Dendritic cell treated with granulocyte-macrophage colony-stimulating factor and Interleukin-4, amounts not matched to agents 40 ng/mL and 50 ng/mL, for 4 days (primary cell): Measurements from ENCODE around the gene PHC1.
A peak's percentile ranks its signal among the peaks of the same experiment; 100 is the strongest.
"Not testable (repeated sequence)": the region's sequence is repeated elsewhere in the genome, so short reads cannot be mapped to it uniquely, and the experiment has no call there.

Source experiments
- H3K27ac Mint-ChIP-seq: one replicate; pipeline ENCODE4 v1.8.0; 2022; ENCODE audit warnings: mild to moderate bottlenecking, mixed read lengths
- H3K27me3 Mint-ChIP-seq: one replicate; pipeline ENCODE4 v1.8.0; 2022; ENCODE audit warnings: mild to moderate bottlenecking, mixed read lengths
- H3K36me3 Mint-ChIP-seq: one replicate; pipeline ENCODE4 v1.8.0; 2022; ENCODE audit warnings: low read depth, mixed read lengths
- H3K4me1 Mint-ChIP-seq: one replicate; pipeline ENCODE4 v1.8.0; 2022; ENCODE audit warnings: low read depth, mixed read lengths
- H3K4me3 Mint-ChIP-seq: one replicate; pipeline ENCODE4 v1.8.0; 2022; ENCODE audit warnings: mild to moderate bottlenecking, moderate library complexity, mixed read lengths
- H3K9me3 Mint-ChIP-seq: one replicate; pipeline ENCODE4 v1.8.0; 2022; ENCODE audit warnings: mixed read lengths
- intact Hi-C: fragments of 100-400 bp; cut with micrococcal nuclease; formaldehyde crosslinking; loops from one replicate; pipeline ENCODE4 v1.15.0; 2022

PHC1 gene

GRCh38 chr12:8897081-8897480 lies 17.2 kb upstream of the PHC1 start:
- Mint-ChIP-seq H3K27me3 (peaks cover 2% of the 10 kb centered on the region), H3K9me3 (peaks cover 32% of the 10 kb centered on the region), H3K27ac (peak overlapping the region; percentile 24), H3K4me3 (no peak overlapping the region), H3K36me3 (peaks cover 22% of the 10 kb centered on the region), H3K4me1 (peaks cover 22% of the 10 kb centered on the region)
- intact Hi-C loops: loop anchor here (10.0 kb wide), 1 partner anchor 242 kb away; no protein-coding TSS in a partner anchor

- Mint-ChIP-seq H3K27me3 (no peaks in the 10 kb centered on the region), H3K4me1 (peaks cover 42% of the 10 kb centered on the region), H3K27ac (peak overlapping the region; percentile 68), H3K9me3 (peaks cover 50% of the 10 kb centered on the region), H3K36me3 (peaks cover 37% of the 10 kb centered on the region), H3K4me3 (no peak overlapping the region)
- intact Hi-C loops: loop anchor here (10.0 kb wide), 1 partner anchor 245 kb away; no protein-coding TSS in a partner anchor
Observed at GRCh38 chr12:8899830-8900229, 14.5 kb upstream of the PHC1 start.

GRCh38 chr12:8902703-8903102 lies 11.6 kb upstream of the PHC1 start:
- Mint-ChIP-seq H3K9me3 (peaks cover 50% of the 10 kb centered on the region), H3K4me1 (peaks cover 37% of the 10 kb centered on the region), H3K36me3 (peaks cover 37% of the 10 kb centered on the region), H3K27ac (peak overlapping the region; percentile 23)
- H3K4me3 Mint-ChIP-seq, intact Hi-C loops, H3K27me3 Mint-ChIP-seq: not testable (repeated sequence)

GRCh38 chr12:8903646-8904045 lies 10.7 kb upstream of the PHC1 start:
- peaks cover 48% of the 10 kb centered on the region for H3K9me3 Mint-ChIP-seq
- H3K4me3 Mint-ChIP-seq: no peak overlapping the region
- intact Hi-C loops: no loop called here
- peaks cover 36% of the 10 kb centered on the region for H3K4me1 Mint-ChIP-seq
- H3K27ac Mint-ChIP-seq: peak overlapping the region; percentile 23
- H3K36me3 Mint-ChIP-seq: peaks cover 37% of the 10 kb centered on the region
- peaks cover 3% of the 10 kb centered on the region for H3K27me3 Mint-ChIP-seq

DNA sequence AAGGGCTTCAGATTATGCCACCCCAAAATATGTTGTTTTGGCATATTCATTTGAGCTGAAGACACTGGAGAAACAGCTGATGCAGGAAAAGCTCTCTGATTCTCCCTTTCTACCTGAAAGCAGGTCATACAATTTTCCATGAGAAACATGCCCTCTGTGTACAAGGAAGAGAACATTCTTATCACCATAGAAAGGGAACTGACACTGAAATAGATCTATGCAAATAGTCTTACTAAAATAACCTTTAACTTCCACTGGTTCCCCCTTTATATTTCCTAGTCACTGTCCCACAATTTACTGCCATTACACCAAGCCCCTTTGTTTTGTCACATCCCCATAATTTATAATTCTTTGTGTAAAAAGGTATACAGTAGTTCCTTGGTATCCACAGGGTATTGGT lies 9.6 kb upstream of the PHC1 start:
- no peak overlapping the region for H3K4me3 Mint-ChIP-seq
- peaks cover 3% of the 10 kb centered on the region for H3K27me3 Mint-ChIP-seq
- H3K27ac Mint-ChIP-seq: no peak overlapping the region
- H3K9me3 Mint-ChIP-seq: peaks cover 38% of the 10 kb centered on the region
- peaks cover 33% of the 10 kb centered on the region for H3K36me3 Mint-ChIP-seq
- peaks cover 26% of the 10 kb centered on the region for H3K4me1 Mint-ChIP-seq
- intact Hi-C loops: no loop called here

- Mint-ChIP-seq H3K27me3 (peaks cover 3% of the 10 kb centered on the region), H3K27ac (no peak overlapping the region), H3K4me3 (no peak overlapping the region), H3K4me1 (peaks cover 23% of the 10 kb centered on the region), H3K36me3 (peaks cover 24% of the 10 kb centered on the region), H3K9me3 (peaks cover 29% of the 10 kb centered on the region)
- intact Hi-C loops: no loop called here
Observed at GRCh38 chr12:8905546-8905945, 8.8 kb upstream of the PHC1 start.

DNA sequence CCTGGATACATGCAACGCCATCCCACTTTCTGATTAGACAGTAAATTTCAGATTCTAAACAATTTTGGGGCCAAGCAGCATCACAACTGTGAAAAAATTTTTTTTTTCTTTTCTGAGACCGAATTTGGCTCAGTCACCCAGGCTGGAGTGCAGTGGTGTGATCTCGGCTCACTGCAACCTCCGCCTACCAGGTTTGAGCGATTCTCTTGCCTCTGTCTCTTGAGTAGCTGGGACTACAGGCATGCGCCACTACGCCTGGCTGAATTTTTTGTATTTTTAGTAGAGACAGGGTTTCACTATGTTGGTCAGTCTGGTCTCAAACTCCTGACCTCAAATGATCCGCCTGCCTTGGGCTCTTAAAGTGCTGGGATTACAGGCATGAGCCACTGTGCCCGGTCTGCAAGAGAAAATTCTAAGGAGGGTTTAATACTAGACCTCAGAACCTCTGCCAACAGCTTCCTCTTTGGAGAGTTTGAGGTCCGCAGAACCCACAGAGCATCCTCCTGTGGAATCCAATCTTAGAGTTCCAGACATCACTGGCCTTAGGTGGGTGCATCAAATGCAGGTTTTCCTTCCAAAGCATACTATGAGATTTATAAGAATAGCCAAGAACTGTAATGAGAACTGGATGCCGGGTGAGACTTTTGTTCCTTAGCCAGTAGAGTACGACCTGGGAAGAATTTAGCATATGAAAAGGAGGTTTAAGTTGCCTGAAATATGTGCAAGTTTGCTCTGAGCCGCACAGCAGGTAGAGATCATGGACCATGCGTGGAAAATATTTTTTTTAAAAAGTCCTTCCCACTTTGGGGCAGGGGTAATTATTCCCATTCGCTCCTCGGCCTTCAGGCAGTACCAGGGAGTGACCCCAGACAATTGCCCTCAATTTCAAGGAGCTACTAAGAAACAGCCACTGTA lies 7.8 kb upstream of the PHC1 start:
- Mint-ChIP-seq H3K27ac (no peak overlapping the region), H3K4me1 (peaks cover 23% of the 10 kb centered on the region), H3K9me3 (peaks cover 23% of the 10 kb centered on the region), H3K4me3 (no peak overlapping the region), H3K27me3 (peaks cover 3% of the 10 kb centered on the region), H3K36me3 (peaks cover 17% of the 10 kb centered on the region)
- intact Hi-C loops: no loop called here

- Mint-ChIP-seq H3K4me1 (peaks cover 19% of the 10 kb centered on the region), H3K9me3 (peaks cover 14% of the 10 kb centered on the region), H3K36me3 (peaks cover 11% of the 10 kb centered on the region), H3K4me3 (no peak overlapping the region), H3K27ac (no peak overlapping the region), H3K27me3 (peaks cover 3% of the 10 kb centered on the region)
- intact Hi-C loops: no loop called here
Observed at GRCh38 chr12:8907513-8907912, 6.8 kb upstream of the PHC1 start.

DNA sequence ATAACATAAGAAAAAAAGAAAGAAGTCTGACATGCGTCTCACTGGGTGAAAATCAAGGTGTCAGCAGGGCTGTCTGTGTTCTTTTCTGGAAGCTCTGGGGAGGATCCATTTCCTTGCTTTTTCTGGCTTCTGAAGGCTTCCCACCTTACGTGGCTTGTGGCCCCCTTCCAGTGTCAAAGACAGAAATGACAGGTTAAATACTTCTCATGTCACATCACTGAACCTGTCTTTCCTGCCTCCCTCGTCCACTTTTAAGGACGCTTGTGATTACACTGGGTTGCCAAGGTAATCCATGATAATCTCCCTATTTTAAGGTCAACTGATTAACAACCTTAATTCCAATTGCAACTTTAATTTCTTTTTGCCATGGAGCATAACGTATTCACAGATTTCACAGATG lies 4.6 kb upstream of the PHC1 start:
- Mint-ChIP-seq H3K4me3 (no peak overlapping the region), H3K9me3 (no peaks in the 10 kb centered on the region), H3K36me3 (no peaks in the 10 kb centered on the region), H3K4me1 (peaks cover 15% of the 10 kb centered on the region), H3K27ac (no peak overlapping the region), H3K27me3 (peaks cover 14% of the 10 kb centered on the region)
- intact Hi-C loops: loop anchor here (10.0 kb wide), 1 partner anchor 135 kb away; no protein-coding TSS in a partner anchor

GRCh38 chr12:8911606-8912268 lies 2.6 kb upstream of the PHC1 start:
- no peak overlapping the region for H3K4me3 Mint-ChIP-seq
- H3K27me3 Mint-ChIP-seq: peaks cover 11% of the 10 kb centered on the region
- H3K9me3 Mint-ChIP-seq: no peaks in the 10 kb centered on the region
- H3K4me1 Mint-ChIP-seq: peaks cover 12% of the 10 kb centered on the region
- no peaks in the 10 kb centered on the region for H3K36me3 Mint-ChIP-seq
- no peak overlapping the region for H3K27ac Mint-ChIP-seq
- intact Hi-C loops: loop anchor here (10.0 kb wide), 1 partner anchor 133 kb away; no protein-coding TSS in a partner anchor

GRCh38 chr12:8912914-8913313 lies 1.4 kb upstream of the PHC1 start:
- Mint-ChIP-seq H3K4me1 (peaks cover 12% of the 10 kb centered on the region), H3K27me3 (peaks cover 11% of the 10 kb centered on the region), H3K36me3 (no peaks in the 10 kb centered on the region), H3K4me3 (no peak overlapping the region), H3K27ac (no peak overlapping the region), H3K9me3 (no peaks in the 10 kb centered on the region)
- intact Hi-C loops: loop anchor here (10.0 kb wide), 1 partner anchor 132 kb away; no protein-coding TSS in a partner anchor

- Mint-ChIP-seq H3K36me3 (no peaks in the 10 kb centered on the region), H3K4me3 (peak overlapping the region; percentile 86), H3K4me1 (peaks cover 12% of the 10 kb centered on the region), H3K27me3 (peaks cover 11% of the 10 kb centered on the region), H3K9me3 (no peaks in the 10 kb centered on the region), H3K27ac (peak overlapping the region; percentile 74)
- intact Hi-C loops: loop anchor here (2.0 to 10.0 kb wide), 2 partner anchors 35 to 131 kb away; partner anchors contain the start of gene M6PR
Observed at GRCh38 chr12:8913702-8914032, 642 bp upstream of the PHC1 start.

GRCh38 chr12:8914716-8915526 lies 612 bp downstream of the PHC1 start:
- Mint-ChIP-seq H3K27me3 (peaks cover 11% of the 10 kb centered on the region), H3K27ac (no peak overlapping the region), H3K36me3 (no peaks in the 10 kb centered on the region), H3K9me3 (no peaks in the 10 kb centered on the region), H3K4me1 (peaks cover 12% of the 10 kb centered on the region), H3K4me3 (no peak overlapping the region)
- intact Hi-C loops: loop anchor here (2.0 to 10.0 kb wide), 2 partner anchors 34 to 130 kb away; partner anchors contain the start of gene M6PR
